Calu3 (cell line): ENCODE data around the gene GSDME. TPM values are rescaled to one million over a fixed set of nuclear protein-coding genes. Genes with fewer than 3 reads are reported as not detected.

Experiments
- BruUV-seq: library from RNA; stranded (reverse); fragments of 400-500 nt; replicated peaks from 2 replicates; lab custom pipeline; 2021; lab: Mats Ljungman, UMichigan
- CTCF ChIA-PET: fragments of 300-600 bp; sonication (Branson Sonifier 250); formaldehyde crosslinking; loops from one replicate; lab custom pipeline; 2022; ENCODE audit warnings: antibody characterized with exemption; lab: Charles Lee
- DNase-seq: peaks from one replicate; pipeline ENCODE4 v3.0.0; 2022
- H3K27ac Mint-ChIP-seq: one replicate; pipeline ENCODE4 v1.8.0; 2022; ENCODE audit warnings: mixed read lengths; ENCODE audit not compliant: unreplicated experiment
- H3K27me3 Mint-ChIP-seq: one replicate; pipeline ENCODE4 v1.8.0; 2022; ENCODE audit warnings: mixed read lengths; ENCODE audit not compliant: unreplicated experiment
- H3K36me3 Mint-ChIP-seq: one replicate; pipeline ENCODE4 v1.8.0; 2022; ENCODE audit warnings: mild to moderate bottlenecking, moderate library complexity, mixed read lengths; ENCODE audit not compliant: insufficient read depth, unreplicated experiment
- H3K4me1 Mint-ChIP-seq: one replicate; pipeline ENCODE4 v1.8.0; 2022; ENCODE audit warnings: mild to moderate bottlenecking, low read depth, mixed read lengths; ENCODE audit not compliant: unreplicated experiment
- H3K4me3 Mint-ChIP-seq: one replicate; pipeline ENCODE4 v1.8.0; 2022; ENCODE audit warnings: mild to moderate bottlenecking, low read depth, moderate library complexity, mixed read lengths; ENCODE audit not compliant: unreplicated experiment
- H3K9me3 Mint-ChIP-seq: one replicate; pipeline ENCODE4 v1.8.0; 2022; ENCODE audit warnings: low read depth, mixed read lengths; ENCODE audit not compliant: unreplicated experiment
- CTCF ChIP-seq: fragments of 200-600 bp; IDR thresholded peaks from one replicate; pipeline ENCODE4 v1.8.0; 2022; ENCODE audit warnings: antibody characterized with exemption; ENCODE audit not compliant: unreplicated experiment
- intact Hi-C: fragments of 100-400 bp; cut with micrococcal nuclease; formaldehyde crosslinking; loops from one replicate; pipeline ENCODE4 v1.10.0; 2022; ENCODE audit not compliant: unreplicated experiment
- total RNA-seq: library from RNA; stranded (reverse); gene quantifications from 2 replicates; pipeline ENCODE4 v1.2.3, GENCODE V29; 2022

The GSDME gene
- total RNA-seq, 1 experiment from 2014 or later, result 9.4 TPM

- Mint-ChIP-seq H3K9me3 (peaks cover 2% of the 10 kb centered on the region), H3K27ac (no peak overlapping the region), H3K4me3 (no peak overlapping the region), H3K27me3 (no peaks in the 10 kb centered on the region), H3K4me1 (peaks cover 13% of the 10 kb centered on the region), H3K36me3 (no peaks in the 10 kb centered on the region)
- no peak for DNase-seq
- intact Hi-C loops, result no loop called here
- no TSS peak for BruUV-seq
- CTCF ChIA-PET, result no interaction called here
- TF ChIP-seq CTCF, result no peak
Measured at GRCh38 chr7:24724451-24725190, 32.6 kb downstream of the GSDME start.

GRCh38 chr7:24723178-24723530 is 34.1 kb downstream of the GSDME start:
- TF ChIP-seq CTCF, result no peak
- peaks cover 13% of the 10 kb centered on the region for H3K4me1 Mint-ChIP-seq
- H3K27me3 Mint-ChIP-seq, result no peaks in the 10 kb centered on the region
- no peak overlapping the region for H3K4me3 Mint-ChIP-seq
- no peak overlapping the region for H3K27ac Mint-ChIP-seq
- no peak for DNase-seq
- intact Hi-C loops, result no loop called here
- peaks cover 2% of the 10 kb centered on the region for H3K9me3 Mint-ChIP-seq
- CTCF ChIA-PET, result interaction anchor here (0.7 kb wide), 1 partner anchor 11 kb away, joined by 4 read pairs; no protein-coding TSS in a partner anchor
- BruUV-seq, result no TSS peak
- no peaks in the 10 kb centered on the region for H3K36me3 Mint-ChIP-seq

GRCh38 chr7:24722386-24723177 is 34.7 kb downstream of the GSDME start:
- no TSS peak for BruUV-seq
- no peak for TF ChIP-seq CTCF
- no peak overlapping the region for H3K27ac Mint-ChIP-seq
- no peak overlapping the region for H3K4me3 Mint-ChIP-seq
- peaks cover 2% of the 10 kb centered on the region for H3K9me3 Mint-ChIP-seq
- H3K36me3 Mint-ChIP-seq, result no peaks in the 10 kb centered on the region
- peak; percentile 22 for DNase-seq
- CTCF ChIA-PET, result interaction anchor here (0.7 to 1.4 kb wide), 3 partner anchors 10 to 90 kb away, joined by 3 to 4 read pairs (median 4); no protein-coding TSS in a partner anchor
- intact Hi-C loops, result no loop called here
- peaks cover 13% of the 10 kb centered on the region for H3K4me1 Mint-ChIP-seq
- H3K27me3 Mint-ChIP-seq, result no peaks in the 10 kb centered on the region

- CTCF ChIA-PET, result interaction anchor here (1.1 to 1.4 kb wide), 2 partner anchors 21 to 91 kb away, joined by 3 to 4 read pairs; no protein-coding TSS in a partner anchor
- Mint-ChIP-seq H3K27me3 (no peaks in the 10 kb centered on the region), H3K9me3 (peaks cover 2% of the 10 kb centered on the region), H3K27ac (peak overlapping the region; percentile 10), H3K4me3 (peak overlapping the region; percentile 29), H3K36me3 (no peaks in the 10 kb centered on the region), H3K4me1 (peaks cover 13% of the 10 kb centered on the region)
- no peak for TF ChIP-seq CTCF
- no TSS peak for BruUV-seq
- intact Hi-C loops, result loop anchor here (2.0 kb wide), 1 partner anchor 783 kb away; no protein-coding TSS in a partner anchor
- peak; percentile 43 for DNase-seq
Measured at GRCh38 chr7:24721481-24722001, 35.7 kb downstream of the GSDME start.
